ENCODE data around the gene CCBE1.

DNA sequence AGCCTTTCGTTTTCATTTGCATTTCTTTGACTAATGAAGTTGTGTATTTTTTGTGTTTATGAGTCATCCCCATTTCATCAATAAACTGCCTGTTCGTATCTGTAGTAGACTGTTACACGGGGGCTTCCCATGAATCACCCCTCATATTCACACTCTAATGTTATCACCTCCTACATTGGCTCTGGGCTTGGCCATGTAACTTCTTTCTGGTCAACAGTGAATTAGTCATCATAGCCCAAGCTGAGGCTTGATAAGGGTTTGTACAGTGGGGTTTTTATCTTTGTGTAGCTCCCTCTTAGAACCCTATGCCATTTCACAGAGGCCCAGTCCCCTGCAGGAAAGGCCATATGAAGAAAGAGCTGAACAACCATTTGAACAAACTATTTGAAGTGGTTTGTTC lies 151.0 kb downstream of the CCBE1 start:
- TF ChIP-seq, protein P1, sequence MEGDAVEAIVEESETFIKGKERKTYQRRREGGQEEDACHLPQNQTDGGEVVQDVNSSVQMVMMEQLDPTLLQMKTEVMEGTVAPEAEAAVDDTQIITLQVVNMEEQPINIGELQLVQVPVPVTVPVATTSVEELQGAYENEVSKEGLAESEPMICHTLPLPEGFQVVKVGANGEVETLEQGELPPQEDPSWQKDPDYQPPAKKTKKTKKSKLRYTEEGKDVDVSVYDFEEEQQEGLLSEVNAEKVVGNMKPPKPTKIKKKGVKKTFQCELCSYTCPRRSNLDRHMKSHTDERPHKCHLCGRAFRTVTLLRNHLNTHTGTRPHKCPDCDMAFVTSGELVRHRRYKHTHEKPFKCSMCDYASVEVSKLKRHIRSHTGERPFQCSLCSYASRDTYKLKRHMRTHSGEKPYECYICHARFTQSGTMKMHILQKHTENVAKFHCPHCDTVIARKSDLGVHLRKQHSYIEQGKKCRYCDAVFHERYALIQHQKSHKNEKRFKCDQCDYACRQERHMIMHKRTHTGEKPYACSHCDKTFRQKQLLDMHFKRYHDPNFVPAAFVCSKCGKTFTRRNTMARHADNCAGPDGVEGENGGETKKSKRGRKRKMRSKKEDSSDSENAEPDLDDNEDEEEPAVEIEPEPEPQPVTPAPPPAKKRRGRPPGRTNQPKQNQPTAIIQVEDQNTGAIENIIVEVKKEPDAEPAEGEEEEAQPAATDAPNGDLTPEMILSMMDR (IDR thresholded peaks at IDR 0.05) = no peak
- TF ChIP-seq TAF1 (IDR thresholded peaks at IDR 0.05; ENCODE audit: borderline replicate concordance, low read depth, low read length) = no peak
- no peak for TF ChIP-seq NFIC (IDR thresholded peaks at IDR 0.05; ENCODE audit: borderline replicate concordance)
- TF ChIP-seq SIN3A (IDR thresholded peaks at IDR 0.05; ENCODE audit: borderline replicate concordance, low read depth, low read length) = no peak
- no peak for TF ChIP-seq IRF3 (IDR thresholded peaks at IDR 0.05; ENCODE audit: low read depth, low read length)
- TF ChIP-seq YY1 (IDR thresholded peaks at IDR 0.05; ENCODE audit: low read depth) = no peak
- TF ChIP-seq GATA2 (CRISPR knock-in tag; IDR thresholded peaks at IDR 0.05) = no peak
- no peak for TF ChIP-seq CHD2 (IDR thresholded peaks at IDR 0.05; ENCODE audit: low read length, partially characterized antibody)
- TF ChIP-seq, protein P2, sequence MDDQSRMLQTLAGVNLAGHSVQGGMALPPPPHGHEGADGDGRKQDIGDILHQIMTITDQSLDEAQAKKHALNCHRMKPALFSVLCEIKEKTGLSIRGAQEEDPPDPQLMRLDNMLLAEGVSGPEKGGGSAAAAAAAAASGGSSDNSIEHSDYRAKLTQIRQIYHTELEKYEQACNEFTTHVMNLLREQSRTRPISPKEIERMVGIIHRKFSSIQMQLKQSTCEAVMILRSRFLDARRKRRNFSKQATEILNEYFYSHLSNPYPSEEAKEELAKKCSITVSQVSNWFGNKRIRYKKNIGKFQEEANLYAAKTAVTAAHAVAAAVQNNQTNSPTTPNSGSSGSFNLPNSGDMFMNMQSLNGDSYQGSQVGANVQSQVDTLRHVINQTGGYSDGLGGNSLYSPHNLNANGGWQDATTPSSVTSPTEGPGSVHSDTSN (IDR thresholded peaks at IDR 0.05) = no peak
- TF ChIP-seq USF1 (IDR thresholded peaks at IDR 0.05; ENCODE audit: borderline replicate concordance, low read depth) = no peak
- TF ChIP-seq POLR2AphosphoS5 (IDR thresholded peaks at IDR 0.05; ENCODE audit: low read depth, low read length) = no peak
